SK-MEL-5 (cell line): ENCODE results near the gene SPAG17. TPM values are rescaled to one million over a fixed set of nuclear protein-coding genes. Genes with fewer than 3 reads are reported as not detected.

ENCODE experiments used
- DNase-seq: peaks from one replicate; pipeline ENCODE4 v3.0.0-alpha.2; 2016; ENCODE audit warnings: low read depth, low spot score
- in situ Hi-C: cut with HindIII; loops from 2 replicates; pipeline ENCODE4 v1.10.0; 2016; ENCODE audit warnings: low sequenced_read_pairs, high pct_unique_total_duplicates, low pct_unique_long_range_greater_than_20kb
- total RNA-seq: library from RNA; depleted of rRNA; stranded (reverse); fragments of >200 nt; shearing (Covaris generic); gene quantifications from 2 replicates; pipeline ENCODE4 v1.2.3, GENCODE V29; 2014

SPAG17 gene
- total RNA-seq, 1 experiment from 2014 or later = not detected

DNA sequence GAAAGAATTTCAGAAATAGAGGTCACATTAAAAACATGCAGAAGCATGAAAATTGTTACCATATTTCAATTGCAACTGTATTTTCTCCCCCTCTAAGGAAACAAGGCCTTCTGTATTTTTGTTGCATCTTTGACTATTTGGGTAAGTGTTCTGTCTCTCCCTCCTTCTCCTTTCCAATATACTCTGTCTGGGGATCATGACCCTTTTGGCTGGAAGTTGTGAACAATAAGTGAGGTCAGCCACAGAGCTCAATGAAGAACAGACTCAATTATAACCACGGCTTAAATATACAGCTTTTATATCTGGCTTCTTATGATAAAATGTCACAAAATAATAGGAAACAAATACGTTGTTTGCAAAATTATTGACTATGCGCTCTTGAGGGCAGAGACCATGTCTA lies 47.1 kb downstream of the SPAG17 start:
- in situ Hi-C loops = no loop called here
- DNase-seq = no peak

DNA sequence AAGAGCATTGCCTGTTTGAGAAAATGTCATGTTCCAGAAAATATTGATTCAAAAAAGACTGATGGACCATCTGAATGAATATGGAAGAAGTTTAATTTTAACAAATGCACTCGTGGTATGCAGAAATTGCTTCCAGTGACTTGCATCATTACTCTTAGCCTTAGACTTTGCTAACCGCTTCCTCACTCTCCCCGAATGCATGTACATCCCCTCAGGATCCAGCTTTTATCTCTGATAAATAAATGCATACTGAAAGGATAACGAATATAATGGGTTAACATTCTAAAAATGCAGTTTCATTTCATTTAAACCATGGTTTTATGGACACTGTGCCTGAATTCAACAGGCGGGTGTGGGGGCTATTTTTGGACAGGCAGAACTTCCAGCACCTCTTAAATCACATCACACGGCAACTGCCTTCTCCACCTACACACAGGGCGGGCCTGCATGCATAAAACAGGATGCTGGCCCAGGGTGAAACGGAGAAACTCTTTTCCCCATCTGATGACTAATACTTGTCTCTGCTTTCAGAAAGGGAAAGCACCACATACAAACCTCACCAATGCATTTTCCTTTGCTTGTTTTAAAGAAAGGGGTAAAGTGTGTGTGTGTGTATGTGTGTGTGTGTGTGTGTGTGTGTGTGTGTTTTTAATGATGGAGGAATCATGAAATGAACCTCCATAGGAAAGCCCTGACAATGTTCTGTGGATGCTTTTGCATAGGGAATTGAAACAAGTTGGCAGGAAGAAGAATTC lies 48.7 kb downstream of the SPAG17 start:
- no peak for DNase-seq

GRCh38 chr1:118132000-118132399 lies 53.0 kb downstream of the SPAG17 start:
- in situ Hi-C loops = no loop called here
- no peak for DNase-seq

More for the DNA sequence above, 48.7 kb downstream of the SPAG17 start:
- in situ Hi-C loops = no loop called here

DNA sequence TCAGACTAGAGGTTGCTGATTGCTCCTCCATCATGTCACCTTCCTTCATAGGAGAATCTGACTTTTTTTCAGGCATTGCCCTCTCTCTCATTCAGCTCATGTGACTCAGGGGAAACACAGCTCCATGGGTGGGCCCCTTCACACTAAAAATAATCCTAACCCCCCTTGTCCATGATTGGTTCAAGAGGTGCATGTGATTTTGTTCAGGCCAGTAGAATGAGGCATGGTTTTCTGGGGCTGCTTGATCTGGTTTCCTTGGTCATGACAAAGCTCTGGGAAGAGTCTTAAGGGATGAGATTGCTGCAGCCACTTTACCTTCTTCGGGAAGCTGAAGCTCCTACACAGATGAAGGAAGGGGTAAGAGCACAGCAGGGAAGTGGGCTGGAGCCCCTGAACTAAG lies 56.3 kb downstream of the SPAG17 start:
- in situ Hi-C loops = no loop called here
- DNase-seq = no peak

GRCh38 chr1:118124064-118124463 lies 61.0 kb downstream of the SPAG17 start:
- no peak for DNase-seq
- in situ Hi-C loops = no loop called here

DNA sequence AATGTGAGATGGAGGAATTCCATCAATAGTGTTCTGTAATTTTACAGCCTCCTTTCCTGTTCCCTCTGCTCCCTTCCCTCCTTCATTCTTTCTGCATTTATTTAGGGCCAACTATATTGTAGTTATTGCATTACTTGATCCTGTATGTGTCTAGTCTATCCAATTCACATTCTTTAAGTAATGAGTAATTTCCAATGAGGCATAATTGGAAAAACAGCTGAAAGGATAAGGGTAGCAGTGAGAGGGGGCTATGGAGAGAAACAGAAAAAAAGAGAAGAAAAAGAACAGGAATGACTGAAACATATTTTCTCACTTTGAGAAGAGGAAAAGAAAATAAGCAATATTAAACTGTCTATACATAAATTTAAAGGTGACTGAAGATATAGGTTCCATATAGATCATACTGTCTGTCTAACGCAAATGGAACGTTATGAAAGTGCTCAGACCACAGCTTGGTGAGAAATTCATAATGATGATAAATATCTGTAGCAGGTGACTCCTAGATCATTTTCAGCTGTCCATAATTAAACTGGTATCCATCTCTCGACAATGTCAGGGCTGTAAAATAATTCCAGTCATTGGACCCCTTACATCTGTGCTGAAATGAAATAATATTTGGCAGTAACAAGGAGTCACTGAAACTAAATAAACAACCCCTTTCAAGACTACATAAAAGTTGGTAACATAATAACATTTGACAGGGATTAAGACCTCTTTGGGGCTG lies 61.8 kb downstream of the SPAG17 start:
- DNase-seq = no peak
- in situ Hi-C loops = no loop called here

GRCh38 chr1:118122234-118123004 lies 62.6 kb downstream of the SPAG17 start:
- in situ Hi-C loops = no loop called here
- no peak for DNase-seq

- in situ Hi-C loops = no loop called here
These were observed 66.1 kb downstream of the SPAG17 start for GRCh38 chr1:118118873-118119463.

GRCh38 chr1:118118469-118118868 lies 66.6 kb downstream of the SPAG17 start:
- DNase-seq = no peak

More at GRCh38 chr1:118118873-118119463, 66.1 kb downstream of the SPAG17 start:
- DNase-seq = no peak

DNA sequence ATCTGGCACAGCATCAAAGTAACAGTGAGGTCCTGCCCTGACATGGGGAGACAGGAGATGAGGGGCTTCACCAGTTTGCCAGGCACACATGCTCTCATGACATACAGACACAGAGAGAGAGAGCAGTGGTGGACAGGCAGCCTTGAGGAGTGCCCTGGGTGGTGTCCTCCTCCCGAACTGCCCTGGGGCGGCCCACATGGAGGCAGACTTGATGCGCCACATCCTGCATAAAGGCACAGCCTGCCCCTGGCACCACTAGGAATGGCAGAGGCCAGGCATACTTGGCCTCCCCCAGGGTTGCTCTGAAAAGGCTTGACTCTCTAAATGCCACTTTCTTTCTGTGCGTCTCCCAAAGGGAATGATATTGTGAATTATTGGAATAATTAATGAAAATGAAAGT lies 67.5 kb downstream of the SPAG17 start:
- in situ Hi-C loops = no loop called here
- DNase-seq = no peak

More at GRCh38 chr1:118118469-118118868, 66.6 kb downstream of the SPAG17 start:
- in situ Hi-C loops = no loop called here

GRCh38 chr1:118116909-118117308 lies 68.1 kb downstream of the SPAG17 start:
- no peak for DNase-seq
- in situ Hi-C loops = no loop called here

DNA sequence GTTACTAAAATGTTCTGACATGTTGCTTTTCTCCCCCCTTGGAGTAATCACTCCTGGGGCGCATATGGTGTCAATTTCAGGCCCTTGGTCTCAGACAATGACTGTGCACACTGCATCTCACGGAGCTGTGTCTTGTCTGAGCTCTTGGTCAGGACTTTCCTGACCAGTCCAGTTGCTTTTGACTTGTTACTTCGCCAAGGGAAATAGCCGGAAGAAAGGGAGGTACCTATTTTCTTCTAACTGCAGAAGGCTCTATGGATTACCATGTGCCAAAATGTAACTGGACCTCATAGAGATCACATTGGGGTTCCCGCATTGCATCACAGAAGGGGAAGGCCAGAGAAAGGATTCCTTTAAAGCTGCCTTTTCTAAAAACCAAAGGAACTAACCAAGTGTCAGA lies 68.6 kb downstream of the SPAG17 start:
- DNase-seq = no peak
- in situ Hi-C loops = no loop called here

DNA sequence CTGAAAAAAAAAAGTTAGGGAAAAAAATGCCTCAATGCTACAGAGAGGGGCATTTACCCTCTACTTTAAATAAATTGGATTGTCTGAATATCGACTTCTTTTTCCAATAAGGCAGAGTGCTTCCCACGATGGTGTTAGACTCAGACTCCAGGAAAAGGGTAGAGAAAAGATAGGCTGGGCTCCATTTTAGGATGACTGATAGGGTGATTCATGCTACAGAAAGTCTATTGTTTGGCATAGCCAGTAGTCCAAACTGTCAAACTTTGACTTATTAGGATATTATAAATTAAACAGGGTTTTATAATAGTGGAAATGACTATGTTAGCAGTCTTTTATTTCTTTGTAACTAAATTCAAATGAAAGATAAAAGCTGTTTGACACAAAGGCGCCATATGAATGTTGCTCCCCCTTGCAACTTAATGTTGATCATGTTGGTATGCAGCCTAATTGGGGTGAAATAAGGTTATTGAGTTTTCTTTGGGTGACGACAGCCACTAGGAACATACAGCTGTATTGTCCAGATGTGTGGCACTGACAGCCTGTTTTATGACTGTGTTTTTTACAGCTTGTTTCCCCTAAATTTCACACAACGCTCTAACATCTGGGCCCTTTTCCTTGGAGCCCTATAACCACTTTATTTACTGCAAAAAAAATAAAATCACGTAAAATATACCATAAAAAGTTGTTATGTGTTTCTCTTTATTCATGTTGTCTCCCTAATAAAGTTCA lies 69.3 kb downstream of the SPAG17 start:
- DNase-seq = no peak
- in situ Hi-C loops = no loop called here

DNA sequence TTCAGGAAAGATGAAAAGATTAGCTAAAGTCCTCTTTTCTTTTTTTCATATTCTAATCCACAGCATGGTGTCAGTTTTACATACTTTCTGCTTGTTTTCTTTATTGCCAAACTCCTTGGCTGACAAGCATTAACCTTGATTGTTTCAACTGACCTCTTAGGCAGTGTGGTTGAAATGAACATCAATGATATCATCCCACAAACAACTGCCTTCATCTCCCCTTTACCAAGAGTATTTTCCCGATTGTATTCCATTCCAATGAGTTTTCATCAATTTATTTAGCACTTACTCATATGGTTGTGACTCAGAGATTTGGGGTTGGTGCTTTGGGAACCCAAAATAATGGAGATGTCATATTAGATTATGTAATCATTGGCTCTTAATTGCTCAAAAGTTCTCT lies 71.8 kb downstream of the SPAG17 start:
- DNase-seq = no peak
- in situ Hi-C loops = no loop called here

GRCh38 chr1:118110580-118110979 lies 74.4 kb downstream of the SPAG17 start:
- in situ Hi-C loops = no loop called here
- no peak for DNase-seq

GRCh38 chr1:118104951-118105350 lies 80.1 kb downstream of the SPAG17 start:
- no peak for DNase-seq
- in situ Hi-C loops = no loop called here

DNA sequence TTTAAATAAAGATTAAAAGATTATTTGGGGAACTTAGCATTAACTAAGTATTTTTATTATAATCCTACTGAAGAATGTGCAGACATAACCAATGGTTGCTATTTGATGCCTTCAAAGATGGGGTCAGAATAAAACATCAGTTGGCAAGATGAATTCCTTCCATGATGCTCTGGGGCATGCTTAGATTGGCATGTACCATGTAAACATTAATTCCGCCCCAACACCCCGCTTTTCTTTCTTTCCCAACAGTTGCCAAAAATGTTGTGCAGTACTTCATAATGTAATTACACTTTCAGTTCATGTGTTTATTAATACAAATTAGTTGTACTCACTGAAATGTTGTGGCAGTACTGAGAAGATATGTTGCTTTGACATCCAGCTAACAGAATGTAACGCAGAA lies 82.6 kb downstream of the SPAG17 start:
- in situ Hi-C loops = no loop called here
- no peak for DNase-seq
